ENCODE measurements around the gene RPUSD3. TPM values are rescaled to one million over a fixed set of nuclear protein-coding genes. Genes with fewer than 3 reads are reported as not detected.

Gene RPUSD3
- total and polyA plus RNA-seq, 9 of the 15 experiments (the other 6 are each of a cell fraction or from before 2014, with no cell fraction given), result 13.8 to 99.0 (median 59.3) TPM

- Histone ChIP-seq H3K27me3 (ENCODE audit: control insufficient read depth in 2 of 2, insufficient read depth in 2 of 2, low read length in 2 of 2) (no peaks in the 10 kb centered on the region), H3K9me3 (replicated peaks; ENCODE audit: control insufficient read depth, insufficient read depth, low read depth, low read length) (no peaks in the 10 kb centered on the region), H3K9me1 (ENCODE audit: control insufficient read depth, insufficient read depth, low read length) (peaks cover 4% of the 10 kb centered on the region), H3K4me2 (ENCODE audit: insufficient read depth, low read length) (no peak overlapping the region), H3K9ac (ENCODE audit: insufficient read depth in 1 of 2, low read depth in 2 of 2, low read length in 2 of 2) (peak overlapping the region in 1 of 2 experiments; percentile 41; a peak in 2 of 4 replicates), H3K4me1 (replicated peaks in 1 of 2; ENCODE audit: control insufficient read depth in 2 of 2, insufficient read depth in 2 of 2, low read length in 2 of 2) (peaks cover 0 to 11% of the 10 kb centered on the region in 2 experiments; a peak in 2 of 5 replicates), H3K79me2 (ENCODE audit: control insufficient read depth, insufficient read depth, low read length) (no peaks in the 10 kb centered on the region), H3K4me3 (no peak overlapping the region), H3K27ac (ENCODE audit: extremely low read depth, low read depth, low read length) (no peak overlapping the region), H2AFZ (ENCODE audit: low read depth, low read length) (no peak overlapping the region), H4K20me1 (replicated peaks; ENCODE audit: control insufficient read depth, insufficient read depth, low read length) (no peaks in the 10 kb centered on the region; the same call in 1 of the 2 replicates), H3K36me3 (ENCODE audit: control insufficient read depth, insufficient read depth, low read length) (peaks cover 52% of the 10 kb centered on the region)
- peak; percentile 24; the same call in 1 of the 3 replicates for ATAC-seq
- POLR2A ChIA-PET, result interaction anchor here (1.1 to 3.2 kb wide), 2 partner anchors 9 to 12 kb away, joined by 5 to 18 read pairs; no protein-coding TSS in a partner anchor
- no peak for TF ChIP-seq E2F1 (CRISPR knock-in tag; IDR thresholded peaks at IDR 0.05)
- no peak for TF ChIP-seq GATAD2A (IDR thresholded peaks at IDR 0.05)
- TF ChIP-seq POLR2AphosphoS2 (IDR thresholded peaks at IDR 0.05; ENCODE audit: low read length), result 0 out of 2 replicates have a peak, but pooled peaks have one; percentile 12
- TF ChIP-seq ATF6 (CRISPR knock-in tag; IDR thresholded peaks at IDR 0.05), result no peak
- TF ChIP-seq ZNF717 (CRISPR knock-in tag; IDR thresholded peaks at IDR 0.05), result no peak
- TF ChIP-seq ZBTB33 (CRISPR knock-in tag; IDR thresholded peaks at IDR 0.05), result 0 out of 2 replicates have a peak, but pooled peaks have one; percentile 22
- no peak for TF ChIP-seq RFX5 (IDR thresholded peaks at IDR 0.05; ENCODE audit: low read depth, low read length)
- TF ChIP-seq STAG1 (CRISPR knock-in tag; IDR thresholded peaks at IDR 0.05; ENCODE audit: borderline replicate concordance), result peak; percentile 25; the same call in 1 of the 2 replicates
- TF ChIP-seq GABPB2 (CRISPR knock-in tag; conservative IDR thresholded peaks at IDR 0.05), result no peak
- TF ChIP-seq MTF1 (CRISPR knock-in tag; IDR thresholded peaks at IDR 0.05; ENCODE audit: borderline replicate concordance), result no peak
- TF ChIP-seq PML (IDR thresholded peaks at IDR 0.05; ENCODE audit: low read length), result peak; percentile 18; the same call in 1 of the 2 replicates
- TF ChIP-seq POLR2G (IDR thresholded peaks at IDR 0.05; ENCODE audit: low read depth, low read length), result peak; percentile 62
- TF ChIP-seq MLX (CRISPR knock-in tag; conservative IDR thresholded peaks at IDR 0.05), result no peak
- TF ChIP-seq ZNF3 (CRISPR knock-in tag; IDR thresholded peaks at IDR 0.05), result no peak
- TF ChIP-seq EGR1 (conservative IDR thresholded peaks at IDR 0.05), result no peak
- CTCF ChIA-PET (ENCODE audit: low intra/inter-chr PET ratio), result no interaction called here
- intact Hi-C loops (cut with micrococcal nuclease), result no loop called here
- 80% methylated on average over 14 of the region's 14 CpGs for WGBS (ENCODE audit: insufficient coverage, low coverage, missing lambda C conversion rate)
- no peak for FAIRE-seq
- in situ Hi-C loops (cut with MboI), result loop anchor here (25.0 kb wide), 1 partner anchor 912 kb away; no protein-coding TSS in a partner anchor
- no TSS peak for BruUV-seq (replicated peaks)
- peak in 1 of 4 experiments; percentile 39 for DNase-seq (ENCODE audit: extremely low read depth in 1 of 4, low spot score in 3 of 4)
These were observed 18.3 kb downstream of the RPUSD3 start for GRCh38 chr3:9825451-9826040.

All from K562 (cell line).